ENCODE data around the gene CXCR1.

Gene CXCR1

GRCh38 chr2:218194880-218195279 is 28.1 kb upstream of the CXCR1 start:
- DNase-seq (ENCODE audit: low spot score): no peak
- in situ Hi-C loops (cut with MboI; ENCODE audit: low sequenced_read_pairs, unreplicated experiment): no loop called here
- TF ChIP-seq, protein P1, sequence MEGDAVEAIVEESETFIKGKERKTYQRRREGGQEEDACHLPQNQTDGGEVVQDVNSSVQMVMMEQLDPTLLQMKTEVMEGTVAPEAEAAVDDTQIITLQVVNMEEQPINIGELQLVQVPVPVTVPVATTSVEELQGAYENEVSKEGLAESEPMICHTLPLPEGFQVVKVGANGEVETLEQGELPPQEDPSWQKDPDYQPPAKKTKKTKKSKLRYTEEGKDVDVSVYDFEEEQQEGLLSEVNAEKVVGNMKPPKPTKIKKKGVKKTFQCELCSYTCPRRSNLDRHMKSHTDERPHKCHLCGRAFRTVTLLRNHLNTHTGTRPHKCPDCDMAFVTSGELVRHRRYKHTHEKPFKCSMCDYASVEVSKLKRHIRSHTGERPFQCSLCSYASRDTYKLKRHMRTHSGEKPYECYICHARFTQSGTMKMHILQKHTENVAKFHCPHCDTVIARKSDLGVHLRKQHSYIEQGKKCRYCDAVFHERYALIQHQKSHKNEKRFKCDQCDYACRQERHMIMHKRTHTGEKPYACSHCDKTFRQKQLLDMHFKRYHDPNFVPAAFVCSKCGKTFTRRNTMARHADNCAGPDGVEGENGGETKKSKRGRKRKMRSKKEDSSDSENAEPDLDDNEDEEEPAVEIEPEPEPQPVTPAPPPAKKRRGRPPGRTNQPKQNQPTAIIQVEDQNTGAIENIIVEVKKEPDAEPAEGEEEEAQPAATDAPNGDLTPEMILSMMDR (IDR thresholded peaks at IDR 0.05; ENCODE audit: borderline replicate concordance, control extremely low read depth, extremely low read depth, insufficient read depth, missing control alignments): no peak

GRCh38 chr2:218193701-218194100 is 26.9 kb upstream of the CXCR1 start:
- no peak for DNase-seq (ENCODE audit: low spot score)
- TF ChIP-seq, protein P1 (IDR thresholded peaks at IDR 0.05; ENCODE audit: borderline replicate concordance, control extremely low read depth, extremely low read depth, insufficient read depth, missing control alignments): no peak
- in situ Hi-C loops (cut with MboI; ENCODE audit: low sequenced_read_pairs, unreplicated experiment): no loop called here

GRCh38 chr2:218192902-218193430 is 26.2 kb upstream of the CXCR1 start:
- TF ChIP-seq, protein P1 (IDR thresholded peaks at IDR 0.05; ENCODE audit: borderline replicate concordance, control extremely low read depth, extremely low read depth, insufficient read depth, missing control alignments): no peak
- in situ Hi-C loops (cut with MboI; ENCODE audit: low sequenced_read_pairs, unreplicated experiment): no loop called here
- DNase-seq (ENCODE audit: low spot score): no peak

- in situ Hi-C loops (cut with MboI; ENCODE audit: low sequenced_read_pairs, unreplicated experiment): no loop called here
- TF ChIP-seq, protein P1 (IDR thresholded peaks at IDR 0.05; ENCODE audit: borderline replicate concordance, control extremely low read depth, extremely low read depth, insufficient read depth, missing control alignments): no peak
These were observed 21.8 kb upstream of the CXCR1 start for GRCh38 chr2:218188528-218188927.

GRCh38 chr2:218187296-218188015 is 20.7 kb upstream of the CXCR1 start:
- in situ Hi-C loops (cut with MboI; ENCODE audit: low sequenced_read_pairs, unreplicated experiment): no loop called here
- DNase-seq (ENCODE audit: low spot score): no peak
- TF ChIP-seq, protein P1 (IDR thresholded peaks at IDR 0.05; ENCODE audit: borderline replicate concordance, control extremely low read depth, extremely low read depth, insufficient read depth, missing control alignments): no peak

More at GRCh38 chr2:218188528-218188927, 21.8 kb upstream of the CXCR1 start:
- DNase-seq (ENCODE audit: low spot score): no peak

GRCh38 chr2:218186876-218187275 is 20.1 kb upstream of the CXCR1 start:
- in situ Hi-C loops (cut with MboI; ENCODE audit: low sequenced_read_pairs, unreplicated experiment): no loop called here
- TF ChIP-seq, protein P1 (IDR thresholded peaks at IDR 0.05; ENCODE audit: borderline replicate concordance, control extremely low read depth, extremely low read depth, insufficient read depth, missing control alignments): no peak
- DNase-seq (ENCODE audit: low spot score): no peak

Data from GM13976 (cell line).